AG08396 (cell line): ENCODE measurements around the gene RBKS.
"Not testable (repeated sequence)": the region's sequence is repeated elsewhere in the genome, so short reads cannot be mapped to it uniquely, and the experiment has no call there.

Experiments used
- DNase-seq: peaks from one replicate; pipeline ENCODE4 v3.0.0; 2012; ENCODE audit warnings: low spot score, mixed read lengths

RBKS gene

GRCh38 chr2:27798948-27799645, 91.1 kb downstream of the RBKS start:
- peak; percentile 88 for DNase-seq

GRCh38 chr2:27798486-27798885, 91.7 kb downstream of the RBKS start:
- DNase-seq, result no peak

GRCh38 chr2:27797841-27798240, 92.3 kb downstream of the RBKS start:
- no peak for DNase-seq

GRCh38 chr2:27796791-27797765, 93.1 kb downstream of the RBKS start:
- DNase-seq, result no peak

GRCh38 chr2:27795868-27796277, 94.3 kb downstream of the RBKS start:
- no peak for DNase-seq

- no peak for DNase-seq
Measured at GRCh38 chr2:27795093-27795834, 94.9 kb downstream of the RBKS start.

GRCh38 chr2:27792759-27793158, 97.4 kb downstream of the RBKS start:
- DNase-seq, result no peak

- DNase-seq, result no peak
Measured at GRCh38 chr2:27790796-27791195, 99.4 kb downstream of the RBKS start.

- DNase-seq, result no peak
Measured at GRCh38 chr2:27782701-27783100, 107.5 kb downstream of the RBKS start.

GRCh38 chr2:27781496-27781895, 108.7 kb downstream of the RBKS start:
- DNase-seq, result no peak

GRCh38 chr2:27779417-27780055, 110.7 kb downstream of the RBKS start:
- DNase-seq, result no peak

GRCh38 chr2:27776696-27777095, 113.5 kb downstream of the RBKS start:
- DNase-seq, result no peak

- DNase-seq, result peak; percentile 42
Measured at GRCh38 chr2:27776097-27776496, 114.1 kb downstream of the RBKS start.

GRCh38 chr2:27773959-27774358, 116.2 kb downstream of the RBKS start:
- DNase-seq, result no peak

GRCh38 chr2:27772804-27773203, 117.4 kb downstream of the RBKS start:
- DNase-seq, result no peak

GRCh38 chr2:27771548-27772335, 118.4 kb downstream of the RBKS start, which contains the start of gene MRPL33:
MRPL33 (plus strand) TSS chr2:27771719; CDS start chr2:27771778, 59 bp downstream.
- DNase-seq, result peak; percentile 94

- DNase-seq, result no peak
Measured at GRCh38 chr2:27771202-27771547, 119.0 kb downstream of the RBKS start.

- no peak for DNase-seq
Measured at GRCh38 chr2:27766287-27766661, 123.9 kb downstream of the RBKS start.

- peak; percentile 24 for DNase-seq
Measured at GRCh38 chr2:27765621-27766286, 124.4 kb downstream of the RBKS start.

- DNase-seq, result not testable (repeated sequence)
Measured at GRCh38 chr2:27764526-27764925, 125.7 kb downstream of the RBKS start.

GRCh38 chr2:27763907-27764267, 126.3 kb downstream of the RBKS start:
- DNase-seq, result no peak
